Stromal cell of bone marrow (primary cell): ENCODE measurements around the gene TEAD1.

Source experiments
- DNase-seq: peaks from one replicate; pipeline ENCODE4 v3.0.0-alpha.2; 2012; ENCODE audit warnings: low read depth

TEAD1 gene

DNA sequence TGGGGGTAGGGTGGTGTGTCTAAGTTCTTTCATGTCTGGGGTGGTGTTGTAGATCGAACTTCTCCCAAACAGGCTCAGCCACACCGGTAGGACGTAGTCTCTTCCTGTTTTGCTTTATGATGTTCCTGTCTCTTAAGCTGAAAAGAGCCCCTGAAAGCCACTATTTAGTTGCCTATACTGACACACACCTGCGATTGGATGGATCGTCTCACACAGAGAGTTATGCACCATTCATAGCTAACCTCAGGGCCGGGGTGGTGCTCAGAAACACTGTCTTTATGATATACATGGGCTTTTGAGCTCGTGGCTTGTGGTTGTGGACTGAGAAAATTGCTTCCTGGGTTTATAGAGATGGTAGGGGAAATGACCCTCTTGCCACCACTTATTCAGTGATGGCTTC, 137.6 kb downstream of the TEAD1 start:
- DNase-seq: no peak

DNA sequence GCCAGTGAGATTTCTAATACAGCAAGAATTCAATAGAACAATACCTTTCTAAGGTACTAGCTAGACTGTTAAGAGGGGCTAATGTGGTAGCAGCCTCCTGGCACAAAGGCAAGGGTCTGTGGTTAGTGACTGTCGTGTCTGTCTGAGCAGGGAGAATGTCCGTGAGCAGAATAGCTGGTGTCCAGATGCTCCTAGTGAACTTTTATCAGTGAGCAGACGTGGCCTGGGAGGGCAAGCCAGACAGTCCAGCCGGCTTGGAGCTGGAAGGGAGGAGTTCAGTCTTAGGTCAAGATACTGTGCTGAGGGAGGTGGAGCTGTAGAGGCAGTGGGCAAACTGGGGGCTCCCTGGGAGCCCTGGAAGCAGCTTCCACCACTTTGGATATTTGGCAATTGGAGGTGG, 138.6 kb downstream of the TEAD1 start:
- DNase-seq: no peak

DNA sequence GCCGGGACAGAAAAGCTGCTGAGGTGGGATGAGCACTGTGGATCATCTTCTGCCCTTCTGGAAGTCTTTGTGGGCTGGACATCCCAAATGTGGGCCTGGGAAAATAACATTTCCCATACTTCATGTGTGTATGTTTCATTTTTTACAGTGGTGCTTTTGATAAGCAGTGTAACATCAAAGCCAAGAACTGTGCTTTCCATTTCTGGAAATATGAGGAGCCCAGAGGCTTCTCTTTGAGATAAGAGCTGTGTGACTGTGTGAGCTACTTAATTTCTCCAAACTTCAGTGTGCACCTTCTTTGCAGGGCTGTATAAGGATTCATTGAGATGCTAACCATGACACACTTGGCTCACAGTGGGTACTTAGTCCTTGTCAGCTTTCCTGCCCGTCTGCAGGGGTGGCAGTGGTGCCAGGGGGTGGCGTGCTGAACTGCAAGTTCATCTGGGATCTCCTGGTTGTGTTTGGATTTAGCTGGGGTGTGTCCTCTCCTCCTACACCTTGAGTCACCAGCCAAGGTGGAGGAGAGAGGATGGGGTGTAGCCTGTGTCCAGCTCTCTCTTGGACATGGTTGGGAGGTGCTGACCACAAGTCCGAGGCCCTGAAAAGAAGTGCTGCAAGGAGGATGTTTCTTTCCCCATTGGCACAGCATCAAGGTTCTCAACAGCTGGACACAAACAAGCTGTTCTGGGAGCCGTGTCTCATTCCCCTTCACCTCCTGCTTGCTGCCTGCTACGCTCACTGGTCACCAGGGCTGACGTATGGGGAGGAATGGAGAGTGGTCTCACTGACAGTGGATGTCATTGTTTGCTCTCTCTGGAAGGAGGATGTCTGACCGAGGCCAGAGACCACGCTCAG, 139.4 kb downstream of the TEAD1 start:
- DNase-seq: no peak

DNA sequence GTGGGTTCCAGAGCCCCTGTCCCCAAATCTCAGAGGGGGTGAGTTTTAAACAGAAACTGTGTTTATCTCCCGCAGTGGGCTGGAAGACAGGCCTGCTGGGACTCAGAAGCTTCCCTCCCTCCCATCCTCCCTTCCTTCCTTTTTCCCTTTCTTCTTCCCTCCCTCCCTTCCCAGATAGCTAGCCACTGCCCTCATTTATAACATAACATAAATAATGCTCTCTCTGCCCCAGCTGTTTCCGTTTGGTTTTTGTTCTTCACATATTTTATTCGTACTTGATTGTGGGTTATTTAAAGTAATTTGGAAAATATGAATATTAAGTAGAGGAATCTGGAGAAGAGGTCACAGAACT, 140.9 kb downstream of the TEAD1 start:
- no peak for DNase-seq

DNA sequence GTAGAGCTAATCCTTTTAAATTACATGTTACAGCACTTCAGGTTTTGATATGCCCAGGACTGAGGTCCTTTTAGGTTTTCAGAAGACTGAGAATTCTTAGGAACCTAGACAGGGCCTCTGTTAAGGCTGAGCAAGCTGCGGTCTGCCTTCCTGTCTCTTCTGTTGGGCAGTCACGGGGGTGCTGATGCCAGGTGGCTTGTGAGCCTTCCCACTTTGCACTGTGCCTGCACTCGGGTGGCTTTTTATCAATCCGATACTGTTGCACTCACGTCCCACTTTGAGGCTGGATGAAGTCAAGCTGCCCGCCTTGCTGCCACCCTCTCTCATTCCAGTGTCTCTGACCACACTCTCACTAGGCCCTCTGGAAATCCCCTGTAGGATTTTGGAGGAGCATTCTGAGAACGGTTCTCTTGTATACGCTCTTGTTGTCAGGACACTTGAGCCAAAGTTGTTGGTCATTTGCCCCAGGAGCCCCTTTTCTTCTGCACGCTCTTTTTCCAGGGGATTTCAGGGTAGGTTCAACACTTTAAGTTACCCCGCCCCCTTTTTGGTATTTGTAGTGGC, 141.8 kb downstream of the TEAD1 start:
- no peak for DNase-seq

DNA sequence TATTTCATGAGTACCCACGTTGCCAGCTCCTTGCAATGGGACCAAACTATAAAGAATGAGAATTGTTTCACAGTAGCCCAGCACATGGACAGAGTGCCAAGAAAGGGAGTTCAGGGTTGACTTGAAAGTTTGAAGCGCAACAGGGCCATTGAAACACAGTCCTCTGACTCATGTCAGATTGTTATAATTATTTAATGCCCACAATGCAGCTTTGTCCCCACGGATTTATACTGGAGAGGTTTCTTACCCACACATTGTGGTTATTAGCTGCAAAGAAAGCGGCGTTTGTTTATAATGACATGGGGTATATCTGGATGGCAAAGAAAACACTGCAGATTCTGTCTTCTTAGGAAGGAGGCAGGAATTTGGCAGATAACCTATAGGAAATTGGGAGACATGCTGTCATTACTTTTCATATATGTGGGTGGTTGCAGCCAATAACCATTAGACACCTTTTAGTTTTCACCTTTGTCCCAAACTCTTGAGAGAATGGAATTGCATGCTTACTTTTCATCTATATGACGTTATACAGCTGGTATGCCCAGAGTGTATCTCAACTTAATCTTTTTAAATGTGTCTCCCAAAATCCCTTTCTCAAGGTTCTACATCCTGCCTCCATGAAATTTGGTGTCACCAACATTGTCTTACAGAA, 143.6 kb downstream of the TEAD1 start:
- no peak for DNase-seq

DNA sequence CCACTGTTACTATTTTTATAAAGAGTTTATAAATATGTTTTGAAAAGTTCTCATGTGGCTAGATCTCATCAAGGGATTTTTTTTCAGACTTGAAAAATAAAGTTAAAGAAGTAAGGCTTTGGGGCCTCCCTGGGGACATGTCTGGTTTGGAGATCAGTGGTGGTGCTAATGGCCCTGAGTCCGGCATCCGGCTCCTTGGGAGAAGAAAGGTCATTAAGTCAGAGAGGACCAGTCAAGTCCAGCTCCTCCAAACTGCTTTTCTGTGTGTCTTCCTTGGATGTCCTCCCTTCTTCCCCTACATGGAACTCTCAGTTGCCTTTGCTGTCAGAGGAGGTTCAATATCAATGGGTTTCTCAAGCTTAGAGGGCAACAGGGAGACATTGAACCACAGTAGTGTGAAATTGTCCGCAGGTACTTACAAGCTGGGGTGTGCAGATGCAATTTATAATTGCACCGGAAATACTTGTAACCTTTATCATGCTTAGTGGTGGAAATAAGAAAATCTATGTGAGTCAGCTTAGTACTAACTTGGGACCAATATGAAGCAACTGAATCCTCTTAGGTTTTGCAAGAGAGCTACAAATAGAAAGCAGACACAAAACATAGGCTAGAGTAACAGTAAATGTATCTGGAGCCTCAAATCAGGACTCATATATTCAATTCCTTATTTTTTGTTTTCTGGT, 144.3 kb downstream of the TEAD1 start:
- DNase-seq: peak; percentile 77

DNA sequence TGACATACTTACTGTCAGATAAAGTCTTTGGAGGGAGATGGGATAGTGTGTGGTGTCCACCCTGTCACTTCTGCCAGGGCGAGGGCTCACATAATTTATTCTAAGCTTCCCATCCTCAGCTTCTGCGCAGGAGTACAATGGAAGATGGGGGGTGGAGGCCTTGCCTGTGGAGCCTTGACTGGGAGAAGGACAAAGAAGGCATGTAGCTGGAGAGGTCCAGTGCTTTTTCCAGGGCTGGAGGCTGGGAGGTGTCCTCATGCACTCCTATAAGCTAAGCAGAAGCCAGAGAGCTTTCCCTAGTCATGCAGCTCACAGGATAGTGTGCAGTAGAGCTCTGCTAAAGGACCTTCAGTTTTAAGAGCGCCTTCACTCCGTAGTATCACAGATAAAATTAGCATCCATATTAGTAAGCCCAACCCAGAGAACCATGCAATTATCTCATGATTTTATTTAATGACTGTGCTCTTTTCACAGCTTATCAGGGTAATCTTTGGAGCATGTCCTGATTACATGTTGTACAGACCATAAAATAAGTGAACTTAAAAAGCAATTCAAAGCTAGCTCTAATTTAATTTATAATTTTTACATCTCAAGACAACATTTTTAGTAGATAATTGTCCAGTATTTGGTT, 148.3 kb downstream of the TEAD1 start:
- DNase-seq: no peak

DNA sequence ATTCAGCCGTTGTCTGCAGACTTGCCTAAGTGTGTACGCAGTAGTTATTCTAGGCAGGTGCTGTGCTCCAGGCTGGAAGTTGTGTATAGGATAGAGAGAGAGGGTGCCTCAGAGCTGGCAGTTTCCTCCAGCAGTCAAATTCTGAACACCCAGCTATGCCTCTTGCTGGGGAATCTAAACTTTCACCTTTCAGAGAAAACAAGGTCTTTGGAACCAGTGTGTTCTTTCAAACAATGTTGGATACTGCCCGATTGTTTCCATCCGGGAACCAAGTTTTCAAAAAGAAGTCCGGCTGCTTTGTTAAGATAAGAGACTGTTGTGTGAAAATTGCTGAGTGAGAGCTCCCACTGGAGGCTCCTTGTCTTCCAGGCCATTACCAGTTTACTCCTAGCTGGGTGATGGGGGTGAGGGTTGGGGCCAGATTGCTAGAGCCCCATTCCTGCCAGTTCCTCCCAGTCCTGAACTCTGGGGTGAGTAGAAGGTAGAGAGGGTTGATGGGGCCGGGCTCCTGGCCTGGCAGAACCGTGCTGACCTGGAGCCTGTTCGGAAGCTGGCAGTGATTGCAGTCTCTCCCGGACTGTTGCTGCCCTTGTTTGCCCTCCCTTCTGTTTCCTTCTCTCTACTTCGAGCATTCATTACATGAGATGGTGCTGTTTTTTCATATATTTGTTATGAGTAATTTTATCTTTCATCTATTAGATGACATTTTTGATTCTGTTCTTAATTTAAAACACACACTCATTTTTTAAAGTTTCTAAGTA, 150.2 kb downstream of the TEAD1 start:
- no peak for DNase-seq

DNA sequence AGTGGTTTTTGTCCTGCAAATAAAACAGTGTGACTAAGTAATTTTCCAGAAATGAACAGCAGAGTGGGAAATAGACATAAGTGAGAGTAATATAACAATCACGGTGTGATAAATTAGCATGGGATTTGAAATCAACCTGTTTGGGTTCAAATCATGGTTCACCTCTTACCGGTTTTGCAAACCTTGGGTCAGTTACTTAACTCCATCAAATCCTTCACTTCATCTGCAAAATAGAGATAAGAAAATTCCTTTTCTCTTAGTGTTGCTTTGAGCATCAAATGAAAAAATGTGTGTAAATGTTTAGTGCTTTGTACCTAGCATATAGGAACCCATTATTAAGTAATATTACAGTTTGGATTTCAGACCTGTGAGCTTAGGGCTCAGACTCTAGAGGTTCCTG, 152.2 kb downstream of the TEAD1 start:
- no peak for DNase-seq

DNA sequence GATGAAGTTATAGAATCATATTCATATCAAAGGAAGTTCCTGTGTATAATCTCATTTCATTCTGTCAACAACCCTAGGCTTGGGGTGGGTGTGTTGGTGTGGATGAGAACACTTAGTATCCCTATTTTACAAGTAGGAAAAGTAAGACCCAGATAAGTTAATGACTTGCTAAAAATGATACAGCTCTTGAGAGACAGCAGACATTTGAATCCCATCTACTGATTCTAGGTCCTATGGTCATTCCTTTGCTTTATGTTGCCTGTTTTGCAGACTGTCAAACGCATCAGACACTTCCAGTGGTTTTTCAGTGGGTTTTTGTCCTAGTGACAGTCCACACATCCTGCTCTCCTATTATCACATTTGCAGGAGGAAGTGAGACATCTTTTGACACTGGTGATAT, 153.1 kb downstream of the TEAD1 start:
- no peak for DNase-seq

DNA sequence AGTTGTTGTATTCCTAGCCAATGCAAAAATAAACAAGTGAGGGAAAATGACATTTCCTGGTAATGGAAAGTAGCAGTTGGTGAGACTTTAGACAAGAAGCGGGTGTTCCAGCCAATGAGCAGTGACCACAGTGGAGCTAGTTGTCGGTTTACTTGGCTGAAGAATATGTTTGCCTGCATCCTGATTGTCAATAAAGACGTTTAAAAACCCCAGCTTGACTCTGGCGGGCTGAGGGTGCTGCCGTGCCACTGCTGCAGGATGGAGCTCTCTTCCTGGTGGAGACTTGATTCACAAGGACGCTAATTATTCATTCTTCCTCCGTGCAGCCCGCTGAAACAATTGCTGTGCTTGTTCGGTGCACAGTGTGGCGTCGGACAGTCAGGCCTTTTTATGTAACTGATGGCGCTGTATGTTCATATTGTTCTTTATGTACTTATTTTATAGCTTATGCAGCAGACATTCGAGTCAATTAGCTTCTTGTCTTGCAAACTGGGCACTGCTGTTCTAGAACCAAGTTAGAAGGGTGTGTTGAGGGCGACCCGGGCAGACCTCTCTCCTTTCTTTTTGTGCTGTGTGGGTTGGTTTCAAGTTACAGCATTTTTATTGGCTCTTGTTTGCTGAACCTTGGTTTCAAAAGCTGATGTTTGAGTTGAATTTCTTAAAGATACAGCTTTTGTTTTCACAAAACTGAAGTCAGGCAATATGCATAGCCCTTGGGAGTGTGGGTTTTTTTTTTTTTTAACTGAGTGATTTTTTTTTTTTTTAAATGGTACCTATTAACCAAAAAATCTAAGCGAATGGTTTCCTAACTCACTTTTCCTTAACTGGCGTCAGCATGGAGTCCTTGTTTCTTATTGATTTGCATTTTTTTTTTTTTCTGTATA, 153.9 kb downstream of the TEAD1 start:
- peak; percentile 81 for DNase-seq

DNA sequence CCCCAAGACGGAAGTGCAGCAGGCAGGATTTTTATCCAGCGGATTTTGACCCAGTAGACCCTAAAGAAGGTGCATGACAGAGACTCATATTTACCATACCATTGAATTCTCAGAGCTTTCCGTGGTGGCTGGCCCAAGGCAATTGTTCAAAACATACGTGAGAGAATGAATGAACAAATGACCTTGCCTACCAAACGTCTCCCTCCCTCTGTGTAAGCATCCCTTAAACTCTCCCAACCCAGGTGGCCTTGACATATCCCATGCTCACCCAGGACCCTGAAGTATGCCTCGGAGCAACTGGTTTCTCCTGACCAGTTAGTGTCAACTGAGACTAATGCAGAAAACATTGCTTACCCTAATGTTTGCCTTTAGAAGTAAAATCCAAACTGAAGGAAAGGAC, 154.9 kb downstream of the TEAD1 start:
- DNase-seq: no peak

DNA sequence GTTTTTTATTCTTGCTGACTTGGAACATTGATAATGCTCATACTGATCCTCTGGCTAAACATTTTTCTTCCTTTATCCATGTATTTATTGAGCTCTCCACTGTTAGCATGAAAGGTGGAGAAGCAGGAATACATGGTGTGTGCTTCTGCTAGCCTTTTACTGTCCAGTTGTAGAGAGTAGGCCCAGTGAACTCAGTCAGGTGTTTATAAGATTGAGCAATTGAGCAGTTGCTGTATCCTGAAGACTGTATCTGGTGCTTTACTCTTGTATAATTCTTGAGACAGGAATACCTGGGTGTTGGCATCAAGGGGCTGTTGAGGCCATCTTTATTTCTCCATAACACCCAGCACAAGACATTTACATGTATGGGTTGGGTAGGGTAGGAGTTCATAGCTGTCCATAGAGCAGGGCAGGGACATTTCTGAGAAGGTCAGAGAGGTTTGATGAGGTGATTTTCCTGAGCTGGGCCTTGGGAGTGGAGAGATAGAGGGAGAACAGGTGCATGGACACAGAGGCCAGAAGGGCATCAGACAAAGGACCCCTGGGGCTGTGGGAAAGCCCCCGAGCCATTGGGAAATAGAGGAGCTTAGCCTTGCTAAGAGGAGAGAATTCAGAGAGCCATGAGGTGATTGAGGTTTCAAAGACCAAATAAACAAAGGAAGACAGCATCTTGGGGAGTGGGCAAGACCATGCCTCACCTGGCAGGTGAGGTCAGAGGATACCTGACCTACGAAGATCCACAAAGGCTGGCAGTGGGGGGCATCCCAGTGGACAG, 155.5 kb downstream of the TEAD1 start:
- DNase-seq: no peak

DNA sequence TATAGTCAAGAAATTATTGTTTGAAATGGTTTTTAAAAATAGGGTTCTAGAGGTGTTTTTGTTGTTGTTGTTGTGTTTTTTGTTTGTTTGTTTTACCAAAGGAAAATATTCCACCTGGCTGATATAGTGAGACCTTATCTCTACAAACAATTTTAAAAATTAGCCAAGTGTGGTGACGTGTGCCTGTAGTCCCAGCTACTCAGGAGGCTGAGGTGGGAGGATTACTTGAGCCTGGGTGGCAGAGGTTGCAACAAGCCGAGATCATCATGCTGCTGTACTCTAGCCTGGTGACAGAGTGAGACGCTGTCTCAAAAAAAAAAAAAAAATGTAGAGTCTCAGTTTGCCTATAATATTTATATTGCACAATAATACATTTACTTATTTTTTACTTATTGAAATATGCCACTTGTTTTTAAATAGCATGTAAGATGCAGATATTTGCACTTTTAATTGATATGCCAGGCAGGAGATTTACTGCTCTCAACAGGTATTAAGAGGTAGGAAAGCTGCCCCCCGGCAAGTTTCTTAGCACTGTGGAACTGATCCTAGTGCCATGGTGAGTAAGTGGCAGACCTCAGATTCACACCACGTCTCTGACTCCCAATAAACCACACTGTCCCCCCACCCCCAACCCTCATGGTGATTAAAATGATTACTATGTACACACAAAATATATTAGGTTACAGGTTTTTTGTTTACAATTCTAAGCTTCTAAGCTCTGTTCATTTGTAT, 157.4 kb downstream of the TEAD1 start:
- no peak for DNase-seq

DNA sequence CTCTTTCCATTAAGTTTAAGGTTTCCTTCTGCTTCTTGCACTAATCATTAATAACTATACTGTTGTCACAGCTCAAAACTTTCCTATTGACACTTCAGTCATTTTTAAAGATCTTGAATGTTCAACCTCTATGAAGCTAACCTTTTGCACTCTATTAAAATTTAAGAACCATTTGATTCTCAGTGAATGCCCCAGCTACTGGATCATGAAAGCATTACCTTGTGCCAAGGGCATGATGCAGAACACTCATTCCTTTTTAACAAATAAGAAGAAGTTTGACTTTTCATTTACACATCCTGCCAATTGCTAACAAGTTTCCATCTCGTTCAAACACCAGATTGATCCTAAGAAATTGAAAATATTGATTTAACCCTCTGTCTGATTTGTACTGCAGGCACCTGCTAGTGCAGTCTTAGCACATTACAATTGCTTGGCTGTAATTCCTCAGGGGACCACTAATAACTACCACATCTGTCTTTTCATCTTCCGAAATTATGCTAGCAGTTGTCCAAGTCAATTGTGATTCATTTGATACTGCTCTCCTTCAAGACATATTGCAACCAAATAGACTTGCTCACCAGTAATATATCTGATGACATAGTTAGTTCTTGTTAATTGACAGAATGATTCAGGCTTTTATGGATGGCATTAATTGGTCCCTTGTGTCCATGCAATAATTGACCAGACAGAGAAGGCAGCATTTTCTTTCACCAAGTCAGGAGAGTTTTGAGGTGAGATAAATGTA, 158.4 kb downstream of the TEAD1 start:
- DNase-seq: no peak

DNA sequence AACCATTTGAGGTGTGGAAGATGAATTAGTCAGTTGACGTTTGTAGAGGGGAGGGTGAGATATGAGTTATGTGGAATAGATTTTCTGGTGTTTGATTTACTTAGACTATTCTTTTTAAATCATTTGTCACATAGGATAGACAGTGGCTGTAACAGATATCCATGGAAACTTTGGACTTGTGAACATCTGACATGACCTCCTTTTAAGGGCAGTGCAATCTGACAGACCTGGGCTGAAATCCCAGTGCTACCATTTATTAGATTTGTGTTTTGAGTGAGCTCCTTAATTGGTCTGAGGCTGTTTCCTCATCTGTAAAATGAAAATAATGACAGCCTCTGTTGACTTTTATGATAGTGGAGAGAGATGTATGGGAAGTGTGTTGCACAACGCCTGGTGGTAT, 159.9 kb downstream of the TEAD1 start:
- no peak for DNase-seq

DNA sequence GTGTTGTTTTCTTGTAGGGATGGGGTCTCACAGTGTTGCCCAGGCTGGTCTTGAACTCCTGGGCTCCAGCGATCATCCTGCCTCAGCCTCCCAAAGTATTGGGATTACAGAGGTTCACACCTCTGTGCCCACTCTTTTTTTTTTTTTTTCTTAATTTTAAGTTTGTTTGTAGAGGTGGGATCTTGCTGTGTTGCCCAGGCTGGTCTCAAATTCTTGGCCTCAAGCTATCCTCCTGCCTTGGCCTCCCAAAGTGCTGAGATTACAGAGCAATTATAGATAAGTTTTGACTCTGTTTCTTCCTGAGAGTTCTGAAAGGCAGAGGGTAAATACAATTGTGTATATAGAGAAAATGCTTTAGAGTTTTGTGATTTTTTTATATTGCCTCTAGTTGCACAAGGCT, 160.4 kb downstream of the TEAD1 start:
- DNase-seq: no peak
